ENCODE measurements around the gene TEAD2.

- TF ChIP-seq EP300 (IDR thresholded peaks at IDR 0.05; ENCODE audit: borderline replicate concordance) (no peak), REST (IDR thresholded peaks at IDR 0.05; ENCODE audit: low read depth) (no peak), MAX (IDR thresholded peaks at IDR 0.05) (no peak), ZBTB7A (IDR thresholded peaks at IDR 0.05; ENCODE audit: low read depth) (no peak), FOXM1 (IDR thresholded peaks at IDR 0.05; ENCODE audit: borderline replicate concordance, low read depth) (no peak), TEAD4 (IDR thresholded peaks at IDR 0.05) (no peak), EGR1 (IDR thresholded peaks at IDR 0.05) (no peak), YY1 (IDR thresholded peaks at IDR 0.05; ENCODE audit: low read depth) (no peak), CREB1 (IDR thresholded peaks at IDR 0.05; ENCODE audit: low read depth) (no peak), RAD21 (IDR thresholded peaks at IDR 0.05; ENCODE audit: low read depth) (no peak), CEBPB (IDR thresholded peaks at IDR 0.05) (peak; percentile 37), USF1 (IDR thresholded peaks at IDR 0.05) (no peak), TAF1 (IDR thresholded peaks at IDR 0.05; ENCODE audit: low read depth) (no peak)
Observed at GRCh38 chr19:49395581-49396407, 33.6 kb upstream of the TEAD2 start.
